GM04503 (cell line): Measurements from ENCODE around the gene SMOC2.

Experiments
- DNase-seq: peaks from one replicate; pipeline ENCODE4 v3.0.0-alpha.2; 2012; ENCODE audit warnings: low read depth

SMOC2 gene

GRCh38 chr6:168440520-168441433 is at the start of gene SMOC2:
Gene SMOC2, plus strand, starts transcription at chr6:168441184. Its CDS starts 187 bp downstream, at chr6:168441371.
- DNase-seq: no peak

- no peak for DNase-seq
Measured at GRCh38 chr6:168393126-168393870, 47.7 kb upstream of the SMOC2 start.

GRCh38 chr6:168394606-168395005 is 46.4 kb upstream of the SMOC2 start:
- DNase-seq: no peak

- no peak for DNase-seq
Measured at GRCh38 chr6:168395983-168396382, 45.0 kb upstream of the SMOC2 start.

GRCh38 chr6:168396561-168396960 is 44.4 kb upstream of the SMOC2 start:
- no peak for DNase-seq

GRCh38 chr6:168397012-168397411 is 44.0 kb upstream of the SMOC2 start:
- no peak for DNase-seq

- DNase-seq: no peak
Measured at GRCh38 chr6:168400037-168400436, 40.9 kb upstream of the SMOC2 start.

- DNase-seq: no peak
Measured at GRCh38 chr6:168403370-168404005, 37.5 kb upstream of the SMOC2 start.

- DNase-seq: no peak
Measured at GRCh38 chr6:168404560-168404959, 36.4 kb upstream of the SMOC2 start.

GRCh38 chr6:168407842-168408241 is 33.1 kb upstream of the SMOC2 start:
- no peak for DNase-seq

GRCh38 chr6:168408504-168409136 is 32.4 kb upstream of the SMOC2 start:
- DNase-seq: no peak

GRCh38 chr6:168410035-168410434 is 30.9 kb upstream of the SMOC2 start:
- DNase-seq: no peak

- no peak for DNase-seq
Measured at GRCh38 chr6:168410554-168411011, 30.4 kb upstream of the SMOC2 start.

GRCh38 chr6:168411130-168411529 is 29.9 kb upstream of the SMOC2 start:
- DNase-seq: no peak

GRCh38 chr6:168411793-168412192 is 29.2 kb upstream of the SMOC2 start:
- DNase-seq: no peak

GRCh38 chr6:168412456-168412855 is 28.5 kb upstream of the SMOC2 start:
- no peak for DNase-seq

GRCh38 chr6:168413018-168413720 is 27.8 kb upstream of the SMOC2 start:
- no peak for DNase-seq

- DNase-seq: no peak
Measured at GRCh38 chr6:168413856-168414255, 27.1 kb upstream of the SMOC2 start.

GRCh38 chr6:168414336-168415097 is 26.5 kb upstream of the SMOC2 start:
- DNase-seq: no peak

- no peak for DNase-seq
Measured at GRCh38 chr6:168415098-168415992, 25.6 kb upstream of the SMOC2 start.
